Upper lobe of left lung (tissue), 6 donors: ENCODE measurements around the gene KRT76. TPM values are rescaled to one million over a fixed set of nuclear protein-coding genes. Genes with fewer than 3 reads are reported as not detected.

ENCODE experiments used
- ATAC-seq, 2 donors: fragments of 200-7000 bp; cut with Tn5 transposase; one replicate each; pipeline ENCODE4 v1.9.1; 2022; ENCODE audit warnings: mild to moderate bottlenecking in 2 of 2, moderate library complexity in 2 of 2; ENCODE audit not compliant: low FRiP score in 2 of 2
- DNase-seq, 2 donors: peaks; one replicate each; pipeline ENCODE4 v3.0.0-alpha.2; 2019 to 2020
- H3K27ac ChIP-seq, 4 donors: fragments of 200-600 bp; sonication (generic); one replicate each; pipeline ENCODE4 v1.5.1; 2016 to 2019
- H3K27me3 ChIP-seq, 4 donors: fragments of 200-600 bp; sonication (generic); one replicate each; pipeline ENCODE4 v1.5.1; 2017 to 2019
- H3K36me3 ChIP-seq, 4 donors: fragments of 200-600 bp; sonication (generic); one replicate each; pipeline ENCODE4 v1.5.1; 2016 to 2019
- H3K4me1 ChIP-seq, 4 donors: fragments of 200-600 bp; sonication (generic); one replicate each; pipeline ENCODE4 v1.5.1; 2018 to 2019
- H3K4me3 ChIP-seq, 4 donors: fragments of 200-600 bp; sonication (generic); one replicate each; pipeline ENCODE4 v1.5.1; 2017 to 2019; ENCODE audit warnings: mild to moderate bottlenecking in 2 of 4, moderate library complexity in 1 of 4
- H3K9me3 ChIP-seq, 4 donors: fragments of 200-600 bp; sonication (generic); one replicate each; pipeline ENCODE4 v1.5.1; 2018 to 2019
- EP300 ChIP-seq, 4 donors: sonication (generic); formaldehyde crosslinking; IDR thresholded peaks; one replicate each; pipeline ENCODE4 v1.5.1; 2017; ENCODE audit warnings: antibody characterized with exemption in 4 of 4, control low read depth in 2 of 4
- POLR2A ChIP-seq, 4 donors: fragments of 450-650 bp; IDR thresholded peaks; one replicate each; pipeline ENCODE4 v1.5.1; 2016 to 2017; ENCODE audit warnings: antibody characterized with exemption in 4 of 4, mild to moderate bottlenecking in 2 of 4
- POLR2AphosphoS5 ChIP-seq, 2 donors: sonication (generic); formaldehyde crosslinking; IDR thresholded peaks; one replicate each; pipeline ENCODE4 v1.5.1; 2017; ENCODE audit warnings: antibody characterized with exemption in 2 of 2
- WGBS, 2 donors: methylation state at CpG; one replicate each; pipeline ENCODE4 v1.1.5; 2017 to 2018; 5-methylcytosine and 5-hydroxymethylcytosine counted together
- total RNA-seq, 6 donors: library from RNA; depleted of rRNA in 4 of 6; stranded (reverse); fragments of >200 nt in 4 of 6; gene quantifications; one replicate each; pipeline versions ENCODE4 v1.1.0 to v1.2.1, GENCODE V29; 2016 to 2021
- TF ChIP-seq, protein P1 (sequence below), 6 experiments: fragments of 450-650 bp in 4 of 6; fragments of 200-600 bp in 2 of 6; sonication (generic) in 2 of 6; IDR thresholded peaks; one replicate each; pipeline ENCODE4 v1.5.1; 2016 to 2019; ENCODE audit warnings: antibody characterized with exemption in 6 of 6
- donor health status: DM: no; HTN: no; CAD: no; lungs with moderate emphysema.
- donor health status: DM: no; HTN: yes; CAD: no; lungs with severe emphysema.

Gene KRT76
- not detected for total RNA-seq

GRCh38 chr12:52776913-52777395 is at the start of gene KRT76:
Gene KRT76 (minus strand): TSS chr12:52777345. CDS start chr12:52777291, 54 bp downstream.
- no peaks in the 10 kb centered on the region for H3K27me3 ChIP-seq
- 91 to 100% methylated on average over 3 to 8 of the region's 8 CpGs for WGBS, 2 donors

GRCh38 chr12:52825961-52826360 is 48.8 kb upstream of the KRT76 start:
- Histone ChIP-seq H3K27ac (no peak overlapping the region), H3K36me3 (no peaks in the 10 kb centered on the region), H3K4me1 (peaks cover 0 to 14% (median 2%) of the 10 kb centered on the region in 4 donors), H3K9me3 (no peaks in the 10 kb centered on the region), H3K27me3 (no peaks in the 10 kb centered on the region), H3K4me3 (no peak overlapping the region)
- ATAC-seq (no peak), DNase-seq (no peak)
- 75 to 80% methylated on average over 4 of the region's 4 CpGs for WGBS, 2 donors
- TF ChIP-seq, protein P1, sequence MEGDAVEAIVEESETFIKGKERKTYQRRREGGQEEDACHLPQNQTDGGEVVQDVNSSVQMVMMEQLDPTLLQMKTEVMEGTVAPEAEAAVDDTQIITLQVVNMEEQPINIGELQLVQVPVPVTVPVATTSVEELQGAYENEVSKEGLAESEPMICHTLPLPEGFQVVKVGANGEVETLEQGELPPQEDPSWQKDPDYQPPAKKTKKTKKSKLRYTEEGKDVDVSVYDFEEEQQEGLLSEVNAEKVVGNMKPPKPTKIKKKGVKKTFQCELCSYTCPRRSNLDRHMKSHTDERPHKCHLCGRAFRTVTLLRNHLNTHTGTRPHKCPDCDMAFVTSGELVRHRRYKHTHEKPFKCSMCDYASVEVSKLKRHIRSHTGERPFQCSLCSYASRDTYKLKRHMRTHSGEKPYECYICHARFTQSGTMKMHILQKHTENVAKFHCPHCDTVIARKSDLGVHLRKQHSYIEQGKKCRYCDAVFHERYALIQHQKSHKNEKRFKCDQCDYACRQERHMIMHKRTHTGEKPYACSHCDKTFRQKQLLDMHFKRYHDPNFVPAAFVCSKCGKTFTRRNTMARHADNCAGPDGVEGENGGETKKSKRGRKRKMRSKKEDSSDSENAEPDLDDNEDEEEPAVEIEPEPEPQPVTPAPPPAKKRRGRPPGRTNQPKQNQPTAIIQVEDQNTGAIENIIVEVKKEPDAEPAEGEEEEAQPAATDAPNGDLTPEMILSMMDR (IDR thresholded peaks at IDR 0.05) = no peak
- TF ChIP-seq EP300 (IDR thresholded peaks at IDR 0.05) (no peak), POLR2A (IDR thresholded peaks at IDR 0.05) (no peak), POLR2AphosphoS5 (IDR thresholded peaks at IDR 0.05) (no peak)

More at GRCh38 chr12:52776913-52777395, at the start of gene KRT76:
- Histone ChIP-seq H3K4me1 (no peaks in the 10 kb centered on the region), H3K36me3 (no peaks in the 10 kb centered on the region), H3K9me3 (no peaks in the 10 kb centered on the region), H3K4me3 (no peak within 1 kb of the TSS), H3K27ac (no peak within 1 kb of the TSS)
- TF ChIP-seq EP300 (IDR thresholded peaks at IDR 0.05) (no peak), POLR2AphosphoS5 (IDR thresholded peaks at IDR 0.05) (no peak), POLR2A (IDR thresholded peaks at IDR 0.05) (no peak)
- TF ChIP-seq, protein P1 (IDR thresholded peaks at IDR 0.05) = no peak
- no peak for ATAC-seq
- peak in 1 of 2 donors; percentile 52 for DNase-seq

DNA sequence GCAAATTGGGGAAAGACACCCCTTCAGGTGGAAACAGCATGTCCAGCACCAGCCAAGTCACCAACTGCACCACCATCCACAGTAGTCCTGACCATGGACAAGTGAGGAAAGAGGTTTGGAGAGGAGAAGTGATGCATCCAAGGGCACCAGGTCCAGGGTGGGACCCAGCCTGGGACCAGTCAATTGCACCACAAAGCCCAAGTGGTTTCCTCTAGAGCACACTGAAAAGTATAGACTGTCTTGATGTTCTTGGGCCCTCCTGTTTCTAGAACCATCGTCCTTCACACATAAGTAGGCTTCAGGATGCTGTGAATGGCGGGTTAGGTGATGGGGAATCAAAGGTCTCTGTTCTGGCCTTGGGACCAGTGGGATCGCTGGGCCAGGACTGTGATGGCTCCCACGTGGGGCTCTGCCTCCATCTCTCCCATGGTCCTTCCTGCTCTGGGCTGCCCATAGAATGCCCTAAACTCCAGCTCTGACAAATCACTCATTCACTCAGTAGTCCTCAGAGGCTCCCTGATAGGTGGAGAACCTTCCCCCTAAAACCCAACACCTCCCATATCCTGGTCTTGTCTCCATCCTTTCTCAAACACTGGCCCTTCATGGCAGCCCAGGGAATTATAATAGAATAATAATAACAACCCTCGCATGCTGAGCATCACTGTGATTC is 47.7 kb upstream of the KRT76 start:
- Histone ChIP-seq H3K4me1 (peaks cover 0 to 14% (median 2%) of the 10 kb centered on the region in 4 donors), H3K36me3 (no peaks in the 10 kb centered on the region), H3K4me3 (no peak overlapping the region), H3K9me3 (no peaks in the 10 kb centered on the region), H3K27me3 (no peaks in the 10 kb centered on the region), H3K27ac (no peak overlapping the region)
- TF ChIP-seq, protein P1 (IDR thresholded peaks at IDR 0.05) = no peak
- TF ChIP-seq POLR2AphosphoS5 (IDR thresholded peaks at IDR 0.05) = no peak
- TF ChIP-seq POLR2A (IDR thresholded peaks at IDR 0.05) = no peak
- TF ChIP-seq EP300 (IDR thresholded peaks at IDR 0.05) = no peak
- ATAC-seq (no peak), DNase-seq (no peak)
- 92 to 100% methylated on average over 1 to 5 of the region's 5 CpGs for WGBS, 2 donors

- ATAC-seq (no peak), DNase-seq (no peak)
- Histone ChIP-seq H3K4me3 (no peak overlapping the region), H3K9me3 (no peaks in the 10 kb centered on the region), H3K36me3 (no peaks in the 10 kb centered on the region), H3K27me3 (no peaks in the 10 kb centered on the region), H3K27ac (no peak overlapping the region), H3K4me1 (peaks cover 0 to 14% (median 2%) of the 10 kb centered on the region in 4 donors)
- TF ChIP-seq POLR2A (IDR thresholded peaks at IDR 0.05) = no peak
- TF ChIP-seq EP300 (IDR thresholded peaks at IDR 0.05) = no peak
- TF ChIP-seq POLR2AphosphoS5 (IDR thresholded peaks at IDR 0.05) = no peak
- TF ChIP-seq, protein P1 (IDR thresholded peaks at IDR 0.05) = no peak
- 86 to 91% methylated on average over 5 to 15 of the region's 15 CpGs for WGBS, 2 donors
Observed at GRCh38 chr12:52823761-52824450, 46.8 kb upstream of the KRT76 start.
